IMR-90 (cell line): Measurements from ENCODE around the gene GBA2.

Experiments used
- BHLHE40 ChIP-seq: fragments of 150-350 bp; IDR thresholded peaks from 2 replicates; pipeline ENCODE4 v1.6.1; 2016; ENCODE audit warnings: mild to moderate bottlenecking, low read depth, low read length
- RAD21 ChIP-seq: IDR thresholded peaks from 2 replicates; pipeline ENCODE4 v1.6.1; 2012; ENCODE audit warnings: low read length, improper control_type of control experiment
- RCOR1 ChIP-seq: IDR thresholded peaks from 2 replicates; pipeline ENCODE4 v1.6.1; 2012; ENCODE audit warnings: mild to moderate bottlenecking, low read length, improper control_type of control experiment; ENCODE audit not compliant: insufficient replicate concordance
- USF2 ChIP-seq: fragments of 150-350 bp; IDR thresholded peaks from 2 replicates; pipeline ENCODE4 v1.6.1; 2017; ENCODE audit warnings: mild to moderate bottlenecking, antibody characterized with exemption, low read length, low read depth
- TF ChIP-seq, protein P1 (sequence below): conservative IDR thresholded peaks from 2 replicates; pipeline ENCODE4 v1.5.1; 2012; ENCODE audit warnings: mild to moderate bottlenecking, low read depth, low read length, improper control_type of control experiment

- TF ChIP-seq, protein P1, sequence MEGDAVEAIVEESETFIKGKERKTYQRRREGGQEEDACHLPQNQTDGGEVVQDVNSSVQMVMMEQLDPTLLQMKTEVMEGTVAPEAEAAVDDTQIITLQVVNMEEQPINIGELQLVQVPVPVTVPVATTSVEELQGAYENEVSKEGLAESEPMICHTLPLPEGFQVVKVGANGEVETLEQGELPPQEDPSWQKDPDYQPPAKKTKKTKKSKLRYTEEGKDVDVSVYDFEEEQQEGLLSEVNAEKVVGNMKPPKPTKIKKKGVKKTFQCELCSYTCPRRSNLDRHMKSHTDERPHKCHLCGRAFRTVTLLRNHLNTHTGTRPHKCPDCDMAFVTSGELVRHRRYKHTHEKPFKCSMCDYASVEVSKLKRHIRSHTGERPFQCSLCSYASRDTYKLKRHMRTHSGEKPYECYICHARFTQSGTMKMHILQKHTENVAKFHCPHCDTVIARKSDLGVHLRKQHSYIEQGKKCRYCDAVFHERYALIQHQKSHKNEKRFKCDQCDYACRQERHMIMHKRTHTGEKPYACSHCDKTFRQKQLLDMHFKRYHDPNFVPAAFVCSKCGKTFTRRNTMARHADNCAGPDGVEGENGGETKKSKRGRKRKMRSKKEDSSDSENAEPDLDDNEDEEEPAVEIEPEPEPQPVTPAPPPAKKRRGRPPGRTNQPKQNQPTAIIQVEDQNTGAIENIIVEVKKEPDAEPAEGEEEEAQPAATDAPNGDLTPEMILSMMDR, result 0 out of 2 replicates have a peak, but pooled peaks have one; percentile 19
- TF ChIP-seq RAD21 (no peak), BHLHE40 (no peak; the same call in 1 of the 2 replicates), USF2 (peak; percentile 70), RCOR1 (no peak)
Observed at GRCh38 chr9:35732185-35732799, 16.7 kb downstream of the GBA2 start, which contains the start of the genes CREB3 and TLN1.
